Right cardiac atrium (tissue), 5 donors: ENCODE data around the gene MRGPRX3. TPM values are rescaled to one million over a fixed set of nuclear protein-coding genes. Genes with fewer than 3 reads are reported as not detected.

Experiments used
- ATAC-seq, 2 donors: fragments of 200-7000 bp; cut with Tn5 transposase; one replicate each; pipeline versions ENCODE4 v1.8.0 to v1.9.1; 2020; ENCODE audit warnings: moderate library complexity in 2 of 2, mild to moderate bottlenecking in 1 of 2
- DNase-seq, 3 donors: peaks; one replicate each; pipeline ENCODE4 v3.0.0-alpha.2; 2020
- H3K27ac ChIP-seq: one replicate; pipeline ENCODE4 v1.5.1; 2013; ENCODE audit warnings: mild to moderate bottlenecking, low read length, control low read depth, moderate library complexity
- H3K27me3 ChIP-seq: one replicate; pipeline ENCODE4 v1.6.1; 2013; ENCODE audit not compliant: control insufficient read depth, insufficient read depth
- H3K4me1 ChIP-seq: one replicate; pipeline ENCODE4 v1.6.1; 2013; ENCODE audit warnings: low read length; ENCODE audit not compliant: control insufficient read depth, insufficient read depth
- H3K4me3 ChIP-seq: one replicate; pipeline ENCODE4 v1.5.1; 2013; ENCODE audit warnings: low read length, control low read depth
- H3K9me3 ChIP-seq: one replicate; pipeline ENCODE4 v1.6.1; 2013; ENCODE audit warnings: low read length; ENCODE audit not compliant: control insufficient read depth
- WGBS: extraction: QIAGEN DNeasy Blood & Tissue Kit; methylation state at CpG from one replicate; pipeline ENCODE4 v1.1.7; 2013; 5-methylcytosine and 5-hydroxymethylcytosine counted together
- intact Hi-C, 4 donors: fragments of 100-400 bp; cut with DNase I; formaldehyde crosslinking; loops; one replicate each; pipeline versions ENCODE4 v1.11.0 to v1.14.0; 2022 to 2023
- polyA plus RNA-seq: library from polyadenylated mRNA; stranded (reverse); fragments of 200-250 nt; gene quantifications from one replicate; pipeline ENCODE4 v1.2.3, GENCODE V29; 2013
- total RNA-seq, 4 donors: library from RNA; stranded (reverse); fragmentation: NEBNext Ultra II Directional; extraction: Animal tissue kit (Norgen Biotek cat#: 25700); gene quantifications; one replicate each; pipeline ENCODE4 v1.2.1, GENCODE V29; 2021
- donor health status: healthy with polysubstance abuse.
- donor health status: DM: no; HTN: yes; CAD: no.
- donor health status: DM: no; HTN: no; CAD: no.
- donor health status: DM: no; HTN: yes; CAD: no; lungs with severe emphysema.
- donor health status: DM: yes; HTN: yes; CAD: no.

Gene MRGPRX3
- total and polyA plus RNA-seq, 5 donors = not detected

GRCh38 chr11:18168372-18168771 lies 36.0 kb downstream of the MRGPRX3 start:
- no peak overlapping the region for H3K27ac ChIP-seq
- ATAC-seq = no peak
- DNase-seq = no peak
- no peak overlapping the region for H3K4me3 ChIP-seq
- intact Hi-C loops = no loop called here
- WGBS = 48% methylated on average over 1 of the region's 1 CpG
- H3K4me1 ChIP-seq = no peaks in the 10 kb centered on the region
- no peaks in the 10 kb centered on the region for H3K27me3 ChIP-seq
- no peaks in the 10 kb centered on the region for H3K9me3 ChIP-seq

- H3K9me3 ChIP-seq = no peaks in the 10 kb centered on the region
- H3K27me3 ChIP-seq = no peaks in the 10 kb centered on the region
- H3K27ac ChIP-seq = no peak overlapping the region
- no peak overlapping the region for H3K4me3 ChIP-seq
- ATAC-seq = no peak
- intact Hi-C loops = no loop called here
- 62% methylated on average over 4 of the region's 4 CpGs for WGBS
- no peaks in the 10 kb centered on the region for H3K4me1 ChIP-seq
- no peak for DNase-seq
Observed at GRCh38 chr11:18171377-18172000, 39.1 kb downstream of the MRGPRX3 start.

GRCh38 chr11:18172666-18173065 lies 40.3 kb downstream of the MRGPRX3 start, which contains the start of gene MRGPRX4:
TSS of gene MRGPRX4 (plus strand) at chr11:18172837. CDS start at chr11:18173257, 420 bp downstream.
- ATAC-seq (no peak), DNase-seq (no peak)
- H3K9me3 ChIP-seq = no peaks in the 10 kb centered on the region
- no peaks in the 10 kb centered on the region for H3K4me1 ChIP-seq
- intact Hi-C loops = no loop called here
- H3K4me3 ChIP-seq = no peak within 1 kb of the TSS
- H3K27me3 ChIP-seq = no peaks in the 10 kb centered on the region
- H3K27ac ChIP-seq = no peak within 1 kb of the TSS
- WGBS = 71% methylated on average over 3 of the region's 3 CpGs

GRCh38 chr11:18173225-18173866 lies 41.0 kb downstream of the MRGPRX3 start:
- WGBS = 86% methylated on average over 28 of the region's 28 CpGs
- no peak overlapping the region for H3K27ac ChIP-seq
- DNase-seq = no peak
- ATAC-seq = no peak
- no peaks in the 10 kb centered on the region for H3K4me1 ChIP-seq
- no peaks in the 10 kb centered on the region for H3K27me3 ChIP-seq
- no peak overlapping the region for H3K4me3 ChIP-seq
- intact Hi-C loops = no loop called here
- H3K9me3 ChIP-seq = no peaks in the 10 kb centered on the region

Other genes with a start within 250 kb of the MRGPRX3 start
- gene SERGEF, start 119.5 kb upstream of the MRGPRX3 start, total RNA-seq = 10 to 100 TPM; 30.8 to 41.0 (median 31.3) TPM
- gene SERGEF, start 119.5 kb upstream of the MRGPRX3 start, polyA plus RNA-seq = 44.7 TPM
- gene TPH1, start 86.3 kb upstream of the MRGPRX3 start, total RNA-seq = under 1 TPM; 0.15 to 0.31 (median 0.25) TPM
- 0.11 TPM for gene TPH1, start 86.3 kb upstream of the MRGPRX3 start, polyA plus RNA-seq
- 10 to 100 TPM in 1 of 4 donors, 1 to 10 TPM in 3; 5.9 to 10.4 (median 9.1) TPM for gene SAAL1, start 26.5 kb upstream of the MRGPRX3 start, total RNA-seq
- 8.7 TPM for gene SAAL1, start 26.5 kb upstream of the MRGPRX3 start, polyA plus RNA-seq
- not detected for gene MRGPRX4, start 40.3 kb downstream of the MRGPRX3 start, total RNA-seq
- gene MRGPRX4, start 40.3 kb downstream of the MRGPRX3 start, polyA plus RNA-seq = not detected
- not detected for gene SAA4, start 104.2 kb downstream of the MRGPRX3 start, total RNA-seq
- gene SAA4, start 104.2 kb downstream of the MRGPRX3 start, polyA plus RNA-seq = not detected
- gene SAA2, start 116.1 kb downstream of the MRGPRX3 start, total RNA-seq = 1 to 10 TPM in 1 of 4 donors, under 1 TPM in 2, not detected in 1; 0.59 to 5.5 (median 0.97) TPM
- gene SAA2, start 116.1 kb downstream of the MRGPRX3 start, polyA plus RNA-seq = 14.9 TPM
- 10 to 100 TPM in 1 of 4 donors, 1 to 10 TPM in 2, not detected in 1; 2.2 to 24.8 (median 2.4) TPM for gene SAA1, start 133.7 kb downstream of the MRGPRX3 start, total RNA-seq
- 106 TPM for gene SAA1, start 133.7 kb downstream of the MRGPRX3 start, polyA plus RNA-seq
- 10 to 100 TPM; 12.3 to 13.7 (median 12.6) TPM for gene HPS5, start 189.6 kb downstream of the MRGPRX3 start, total RNA-seq
- 6.7 TPM for gene HPS5, start 189.6 kb downstream of the MRGPRX3 start, polyA plus RNA-seq
- 10 to 100 TPM; 23.9 to 26.3 (median 24.5) TPM for gene GTF2H1, start 190.0 kb downstream of the MRGPRX3 start, total RNA-seq
- gene GTF2H1, start 190.0 kb downstream of the MRGPRX3 start, polyA plus RNA-seq = 14.4 TPM